ENCODE data around the gene MGRN1. TPM values are rescaled to one million over a fixed set of nuclear protein-coding genes. Genes with fewer than 3 reads are reported as not detected.
"Not testable (repeated sequence)": the region's sequence is repeated elsewhere in the genome, so short reads cannot be mapped to it uniquely, and the experiment has no call there.

MGRN1 gene
- total RNA-seq, 4 donors from 2014 or later = 30.8 to 58.2 (median 44.8) TPM

GRCh38 chr16:4650443-4651074 lies 25.9 kb downstream of the MGRN1 start:
- H3K27ac ChIP-seq; H3K9me3 ChIP-seq; DNase-seq (ENCODE audit: low spot score in 2 of 2); H3K4me3 ChIP-seq; H3K27me3 ChIP-seq; H3K4me1 ChIP-seq: not testable (repeated sequence)
- 86% methylated on average over 15 of the region's 15 CpGs for WGBS
- peaks cover 56% of the 10 kb centered on the region for H3K36me3 ChIP-seq
- TF ChIP-seq CTCF (IDR thresholded peaks at IDR 0.05) = peak; percentile 3 to 66

GRCh38 chr16:4651827-4652226 lies 27.2 kb downstream of the MGRN1 start:
- no peak overlapping the region for H3K4me3 ChIP-seq
- H3K27ac ChIP-seq = no peak overlapping the region
- no peaks in the 10 kb centered on the region for H3K27me3 ChIP-seq
- no peak for TF ChIP-seq EP300 (IDR thresholded peaks at IDR 0.05)
- TF ChIP-seq POLR2A (IDR thresholded peaks at IDR 0.05) = no peak
- TF ChIP-seq POLR2AphosphoS5 (IDR thresholded peaks at IDR 0.05) = no peak
- no peak for TF ChIP-seq CTCF (IDR thresholded peaks at IDR 0.05)
- peaks cover 4% of the 10 kb centered on the region for H3K4me1 ChIP-seq
- H3K36me3 ChIP-seq = peaks cover 63% of the 10 kb centered on the region
- DNase-seq (ENCODE audit: low spot score in 2 of 2) = no peak
- no peaks in the 10 kb centered on the region for H3K9me3 ChIP-seq
- 95% methylated on average over 8 of the region's 13 CpGs for WGBS

- TF ChIP-seq EP300 (IDR thresholded peaks at IDR 0.05) = no peak
- TF ChIP-seq POLR2AphosphoS5 (IDR thresholded peaks at IDR 0.05) = no peak
- TF ChIP-seq CTCF (IDR thresholded peaks at IDR 0.05) = no peak
- no peak for TF ChIP-seq POLR2A (IDR thresholded peaks at IDR 0.05)
- peaks cover 69% of the 10 kb centered on the region for H3K36me3 ChIP-seq
Observed at GRCh38 chr16:4652561-4652960, 27.9 kb downstream of the MGRN1 start.

GRCh38 chr16:4654011-4654963 lies 29.7 kb downstream of the MGRN1 start:
- H3K36me3 ChIP-seq = peaks cover 86% of the 10 kb centered on the region
- 86% methylated on average over 14 of the region's 16 CpGs for WGBS
- peaks cover 4% of the 10 kb centered on the region for H3K4me1 ChIP-seq
- H3K4me3 ChIP-seq = no peak overlapping the region
- no peaks in the 10 kb centered on the region for H3K9me3 ChIP-seq
- TF ChIP-seq EP300 (IDR thresholded peaks at IDR 0.05) (no peak), CTCF (IDR thresholded peaks at IDR 0.05) (no peak), POLR2AphosphoS5 (IDR thresholded peaks at IDR 0.05) (no peak), POLR2A (IDR thresholded peaks at IDR 0.05) (no peak)
- no peak for DNase-seq (ENCODE audit: low spot score in 2 of 2)
- H3K27ac ChIP-seq = no peak overlapping the region
- no peaks in the 10 kb centered on the region for H3K27me3 ChIP-seq

More at GRCh38 chr16:4652561-4652960, 27.9 kb downstream of the MGRN1 start:
- 95% methylated on average over 10 of the region's 25 CpGs for WGBS
- peaks cover 4% of the 10 kb centered on the region for H3K4me1 ChIP-seq
- DNase-seq (ENCODE audit: low spot score in 2 of 2) = no peak
- H3K27me3 ChIP-seq = no peaks in the 10 kb centered on the region
- no peak overlapping the region for H3K27ac ChIP-seq
- no peak overlapping the region for H3K4me3 ChIP-seq
- H3K9me3 ChIP-seq = no peaks in the 10 kb centered on the region

GRCh38 chr16:4654964-4655590 lies 30.5 kb downstream of the MGRN1 start:
- H3K36me3 ChIP-seq = peaks cover 92% of the 10 kb centered on the region
- no peaks in the 10 kb centered on the region for H3K27me3 ChIP-seq
- H3K27ac ChIP-seq = no peak overlapping the region
- TF ChIP-seq POLR2AphosphoS5 (IDR thresholded peaks at IDR 0.05) (no peak), CTCF (IDR thresholded peaks at IDR 0.05) (no peak), POLR2A (IDR thresholded peaks at IDR 0.05) (no peak), EP300 (IDR thresholded peaks at IDR 0.05) (no peak)
- H3K4me3 ChIP-seq = no peak overlapping the region
- 97% methylated on average over 5 of the region's 12 CpGs for WGBS
- H3K4me1 ChIP-seq = peaks cover 4% of the 10 kb centered on the region
- DNase-seq (ENCODE audit: low spot score in 2 of 2) = no peak
- H3K9me3 ChIP-seq = no peaks in the 10 kb centered on the region
